HG02763 (cell line): ENCODE results near the gene PAX8.

ENCODE experiments used
- ATAC-seq: cut with Tn5 transposase; IDR thresholded peaks from one replicate; pipeline ENCODE4 v1.9.1; 2021; ENCODE audit warnings: mild to moderate bottlenecking, moderate library complexity; ENCODE audit not compliant: unreplicated experiment

PAX8 gene

GRCh38 chr2:113173542-113174375, 105.0 kb downstream of the PAX8 start, which contains the start of gene PSD4:
Gene PSD4 (plus strand): TSS chr2:113173971. CDS start chr2:113182457, 8,486 bp downstream.
- peak; percentile 78 for ATAC-seq

- no peak for ATAC-seq
These were observed 105.8 kb downstream of the PAX8 start for GRCh38 chr2:113172721-113173541.

GRCh38 chr2:113171334-113172075, 107.2 kb downstream of the PAX8 start:
- no peak for ATAC-seq

DNA sequence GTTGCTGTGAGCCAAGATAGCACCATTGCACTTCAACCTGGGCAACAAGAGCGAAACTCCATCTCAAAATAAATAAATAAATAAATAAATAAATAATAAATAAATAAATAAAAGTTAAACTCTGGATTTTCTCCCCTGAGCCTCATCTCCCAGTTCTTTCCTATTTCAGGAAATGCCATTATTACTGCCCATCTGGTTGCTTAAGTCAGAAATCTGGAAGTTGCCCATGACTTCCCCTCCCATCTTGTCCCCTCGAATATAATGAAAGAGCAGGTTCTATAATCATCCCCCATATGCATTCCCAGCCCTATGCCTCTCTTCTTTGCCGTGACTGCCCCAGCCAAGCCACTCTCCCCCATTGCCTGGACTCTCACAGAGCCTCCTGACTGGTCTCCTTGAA, 109.1 kb downstream of the PAX8 start:
- ATAC-seq: no peak

DNA sequence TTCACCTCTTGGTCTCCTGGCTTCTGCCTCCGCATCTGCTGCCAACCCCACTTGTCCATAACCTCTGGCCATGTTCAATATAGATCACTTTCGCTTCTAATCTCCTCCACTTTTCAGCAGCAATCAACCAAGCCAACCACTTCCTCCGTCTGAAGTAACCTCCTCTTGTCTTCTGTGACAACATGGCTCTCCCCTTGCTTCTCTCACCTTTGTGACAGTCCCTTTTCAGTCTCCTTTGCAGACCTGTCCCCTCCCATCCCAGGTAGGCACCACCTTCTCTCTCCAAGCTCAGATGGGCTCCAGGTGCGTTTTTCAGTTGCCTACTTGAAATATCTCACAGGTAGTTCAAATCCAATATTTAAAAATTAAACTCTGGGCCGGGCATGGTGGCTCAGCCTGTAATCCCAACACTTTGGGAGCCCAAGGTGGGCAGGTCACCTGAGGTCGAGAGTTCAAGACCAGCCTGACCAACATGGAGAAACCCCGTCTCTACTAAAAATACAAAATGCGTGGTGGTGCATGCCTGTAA, 109.7 kb downstream of the PAX8 start:
- no peak for ATAC-seq

- ATAC-seq: no peak
These were observed 110.8 kb downstream of the PAX8 start for GRCh38 chr2:113167962-113168340.

GRCh38 chr2:113167115-113167932, 111.4 kb downstream of the PAX8 start:
- no peak for ATAC-seq

DNA sequence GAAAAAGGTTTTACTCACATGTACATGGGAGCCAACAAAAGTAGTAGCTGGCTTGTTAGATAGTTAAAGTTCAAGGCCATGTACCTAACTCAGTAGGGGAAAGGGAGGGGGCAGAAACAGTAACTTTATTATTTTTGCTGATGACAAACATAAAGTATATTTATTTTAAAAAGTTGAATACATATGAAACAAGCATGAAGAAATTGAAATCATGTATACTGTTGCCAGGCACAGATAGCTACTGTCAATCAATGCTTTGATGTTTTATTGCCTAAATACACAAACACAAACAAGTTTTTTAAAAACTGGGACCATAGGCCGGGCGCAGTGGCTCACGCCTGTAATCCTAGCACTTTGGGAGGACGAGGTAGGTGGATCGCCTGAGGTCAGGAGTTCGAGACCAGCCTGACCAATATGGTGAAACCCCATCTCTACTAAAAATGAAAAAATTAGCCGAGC, 112.5 kb downstream of the PAX8 start:
- no peak for ATAC-seq
